ENCODE data around the gene RASSF3.
"Not testable (repeated sequence)": the region's sequence is repeated elsewhere in the genome, so short reads cannot be mapped to it uniquely, and the experiment has no call there.

Gene RASSF3

DNA sequence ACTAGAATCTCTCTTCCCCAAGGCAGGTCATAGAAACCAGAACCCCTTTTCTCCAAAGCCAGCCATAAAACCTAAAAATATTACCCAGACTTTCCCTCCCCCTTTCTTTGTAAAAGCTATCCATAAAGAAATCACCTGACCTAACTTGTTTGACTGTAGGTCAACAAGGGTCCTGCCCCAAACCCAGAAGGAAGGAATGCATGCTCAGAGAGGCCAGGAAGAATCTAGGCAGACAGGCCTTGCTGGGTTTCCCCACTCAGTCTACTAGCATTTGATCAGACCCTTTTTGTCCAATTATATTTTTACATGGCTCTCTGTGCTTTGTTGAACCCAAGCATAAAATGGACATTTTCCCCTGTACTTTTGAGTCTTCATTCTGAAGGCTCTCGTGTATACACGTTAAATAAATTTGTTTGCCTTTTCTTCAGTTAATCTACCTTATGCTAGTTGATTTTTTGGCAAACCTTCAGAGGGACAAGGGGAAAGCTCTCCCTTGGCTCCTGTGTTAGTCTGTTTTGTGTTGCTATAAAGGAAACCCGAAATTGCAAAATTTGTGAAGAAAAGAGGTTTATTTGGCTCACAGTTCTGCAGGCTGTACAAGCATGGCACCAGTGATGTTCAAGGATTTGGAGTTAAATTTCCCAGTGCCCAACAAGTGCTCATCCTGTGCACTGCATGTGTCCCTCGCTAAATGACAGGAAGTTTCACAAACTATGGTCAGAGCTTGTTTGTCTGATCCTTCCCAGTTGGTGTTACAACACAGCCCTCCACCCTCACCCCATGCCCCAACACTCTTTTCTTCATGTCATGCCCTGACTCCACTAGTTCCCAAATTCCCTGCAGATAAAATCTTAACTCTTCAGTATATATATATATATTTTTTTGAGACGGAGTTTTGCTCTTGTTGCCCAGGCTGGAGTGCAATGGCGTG, 14.2 kb upstream of the RASSF3 start:
- in situ Hi-C loops (cut with HindIII; ENCODE audit: low sequenced_read_pairs) = no loop called here

DNA sequence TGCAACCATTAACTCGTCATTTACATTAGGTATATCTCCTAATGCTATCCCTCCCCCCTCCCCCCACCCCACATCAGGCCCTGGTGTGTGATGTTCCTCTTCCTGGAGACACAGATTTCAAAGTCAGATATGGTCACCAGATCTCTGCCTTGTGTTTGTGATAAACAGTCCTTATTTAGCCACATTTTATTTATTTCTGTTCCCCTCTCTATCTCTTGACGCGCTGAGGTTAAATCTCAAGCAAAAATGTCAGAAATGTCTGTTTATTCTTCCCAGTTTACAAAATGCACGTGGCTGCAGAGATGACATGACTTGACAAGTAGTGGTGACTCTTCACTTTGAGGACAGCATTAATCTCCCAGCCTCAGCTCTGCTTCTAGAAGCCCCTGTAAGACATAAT, 11.5 kb upstream of the RASSF3 start:
- in situ Hi-C loops (cut with HindIII; ENCODE audit: low sequenced_read_pairs) = no loop called here

DNA sequence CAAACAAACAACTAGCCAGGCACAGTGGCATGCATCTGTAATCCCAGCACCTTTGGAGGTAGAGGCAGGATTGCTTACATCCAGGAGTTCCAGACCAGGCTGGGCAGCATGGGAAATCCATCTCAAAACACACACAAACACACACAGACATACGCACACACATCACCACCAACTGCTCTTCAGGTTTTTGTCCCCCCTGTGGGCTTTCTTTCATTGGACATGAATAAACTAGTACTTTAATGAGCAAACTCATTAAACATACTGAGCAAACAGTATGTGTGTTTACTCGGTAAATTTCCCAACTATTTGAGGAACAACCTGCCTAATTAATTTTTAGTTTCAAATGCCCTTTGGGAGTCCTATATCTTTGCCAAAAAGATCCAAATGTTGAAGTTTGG, 10.1 kb upstream of the RASSF3 start:
- in situ Hi-C loops (cut with HindIII; ENCODE audit: low sequenced_read_pairs) = no loop called here

DNA sequence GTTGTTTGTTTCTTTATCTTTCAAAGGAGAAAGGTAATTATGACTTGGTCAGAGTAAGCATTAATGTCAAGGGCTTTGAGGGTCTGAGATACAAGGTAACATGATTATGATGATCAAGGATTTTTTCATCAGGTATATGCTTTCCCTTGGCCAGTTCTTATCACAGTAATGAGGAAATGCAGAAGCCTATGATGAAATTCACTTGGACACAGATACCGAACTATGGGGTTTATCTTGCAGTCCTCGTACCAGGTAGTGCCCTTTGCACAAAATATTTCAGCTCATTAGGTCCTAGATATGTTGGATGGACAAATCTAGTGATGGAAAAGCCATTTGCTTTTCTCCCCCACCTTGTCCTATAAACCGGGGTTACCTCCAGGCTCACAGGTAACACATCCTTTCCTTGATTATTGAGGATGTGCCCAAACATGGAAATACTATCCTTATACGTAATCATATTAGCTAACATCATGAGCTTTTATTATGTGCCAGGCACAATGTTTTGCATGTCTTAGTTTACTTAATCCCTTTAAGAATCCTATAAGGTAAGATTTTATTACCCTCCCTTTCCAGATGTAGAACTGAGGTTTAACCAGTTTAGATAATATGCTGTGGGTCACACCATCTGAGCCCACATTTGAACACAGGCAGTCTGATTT, 7.0 kb upstream of the RASSF3 start:
- in situ Hi-C loops (cut with HindIII; ENCODE audit: low sequenced_read_pairs) = no loop called here

DNA sequence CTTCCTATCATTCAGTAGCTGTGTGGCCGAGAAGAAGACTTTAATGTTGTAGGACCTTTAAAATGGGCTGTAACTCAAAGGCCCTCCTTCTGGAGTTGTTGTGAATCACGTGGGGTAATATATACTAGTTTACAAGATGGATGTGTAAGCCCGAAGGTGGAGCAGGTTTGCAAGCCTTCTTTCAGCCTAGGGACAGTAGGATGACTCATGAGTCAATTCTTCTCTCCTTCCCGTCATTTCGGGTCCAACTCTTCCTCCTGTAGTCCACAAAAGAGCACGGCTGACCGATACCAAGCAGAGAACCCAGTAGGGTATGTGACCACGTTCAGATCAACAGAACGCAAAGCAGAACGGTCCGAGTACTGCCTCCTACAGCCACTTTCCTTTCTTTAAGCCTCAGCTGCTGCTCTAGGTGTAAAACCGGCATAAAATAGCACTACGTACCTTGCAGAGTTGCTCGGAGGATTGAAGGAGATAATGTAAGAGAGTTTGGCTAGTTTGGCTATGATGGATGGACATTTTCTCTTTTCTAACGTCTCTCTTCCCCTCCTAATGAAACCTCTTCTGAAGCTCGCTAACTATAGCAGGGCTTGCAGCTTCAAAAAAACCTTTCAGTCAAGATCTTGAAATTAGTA, 1.3 kb upstream of the RASSF3 start:
- in situ Hi-C loops (cut with HindIII; ENCODE audit: low sequenced_read_pairs) = no loop called here

DNA sequence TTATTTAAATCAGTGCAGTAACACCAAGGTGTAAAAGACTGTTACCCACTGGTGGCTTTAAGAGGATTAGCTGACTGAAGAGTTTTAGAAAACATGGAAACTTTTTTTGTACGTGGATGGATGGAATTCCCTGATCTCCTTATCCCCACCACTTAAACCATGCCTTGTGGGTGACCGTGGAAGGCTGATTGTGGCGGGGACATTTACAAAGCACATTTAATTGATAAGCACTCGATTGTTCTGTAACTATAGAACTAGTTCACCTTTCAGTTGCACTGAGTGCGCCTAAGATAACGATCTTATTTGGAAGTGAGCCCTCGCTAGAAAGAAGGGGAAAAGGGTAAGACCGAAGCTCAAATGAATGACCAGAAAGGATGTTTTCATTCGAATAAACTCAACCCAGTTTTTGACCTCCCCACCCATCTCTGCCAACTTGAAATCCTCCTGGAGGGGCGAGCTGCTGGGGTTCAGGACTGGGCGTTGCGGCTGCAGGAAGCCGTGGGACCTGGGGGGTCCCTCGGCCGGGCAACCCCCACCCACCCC, 688 bp upstream of the RASSF3 start:
- in situ Hi-C loops (cut with HindIII; ENCODE audit: low sequenced_read_pairs) = no loop called here

DNA sequence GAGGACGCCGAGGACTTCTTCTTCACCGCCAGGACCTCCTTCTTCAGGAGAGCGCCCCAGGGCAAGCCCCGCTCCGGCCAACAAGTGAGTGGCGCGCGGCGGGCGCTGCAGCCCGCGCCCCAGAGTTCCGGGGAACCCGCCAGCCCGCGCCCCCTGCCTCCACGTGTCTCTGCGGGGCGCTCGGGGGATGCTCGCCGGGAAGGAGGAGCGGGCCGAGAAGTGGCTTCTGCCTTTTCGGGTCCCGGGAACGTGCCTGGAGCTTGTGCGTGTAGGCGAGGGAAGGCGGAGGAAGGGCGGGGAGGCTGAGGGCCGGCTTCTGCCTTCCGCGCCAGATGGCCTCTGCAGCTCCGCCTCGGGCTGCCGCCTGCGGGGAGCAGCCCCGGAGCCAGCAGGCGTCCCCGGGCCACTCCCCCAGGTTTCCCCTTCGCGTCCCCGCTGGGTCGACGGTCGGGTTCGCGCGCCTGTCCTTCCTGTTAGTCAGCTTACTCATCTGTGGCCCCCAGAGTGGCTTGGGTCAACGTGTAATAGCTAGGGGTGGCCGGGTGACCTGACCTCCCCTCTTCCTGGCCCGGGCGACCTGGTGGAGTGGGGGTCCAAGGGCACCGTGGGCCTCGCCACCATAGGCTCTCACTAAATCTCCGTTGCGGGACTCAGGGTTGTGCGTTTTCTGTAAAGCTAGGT, 505 bp downstream of the RASSF3 start:
- in situ Hi-C loops (cut with HindIII; ENCODE audit: low sequenced_read_pairs) = no loop called here

DNA sequence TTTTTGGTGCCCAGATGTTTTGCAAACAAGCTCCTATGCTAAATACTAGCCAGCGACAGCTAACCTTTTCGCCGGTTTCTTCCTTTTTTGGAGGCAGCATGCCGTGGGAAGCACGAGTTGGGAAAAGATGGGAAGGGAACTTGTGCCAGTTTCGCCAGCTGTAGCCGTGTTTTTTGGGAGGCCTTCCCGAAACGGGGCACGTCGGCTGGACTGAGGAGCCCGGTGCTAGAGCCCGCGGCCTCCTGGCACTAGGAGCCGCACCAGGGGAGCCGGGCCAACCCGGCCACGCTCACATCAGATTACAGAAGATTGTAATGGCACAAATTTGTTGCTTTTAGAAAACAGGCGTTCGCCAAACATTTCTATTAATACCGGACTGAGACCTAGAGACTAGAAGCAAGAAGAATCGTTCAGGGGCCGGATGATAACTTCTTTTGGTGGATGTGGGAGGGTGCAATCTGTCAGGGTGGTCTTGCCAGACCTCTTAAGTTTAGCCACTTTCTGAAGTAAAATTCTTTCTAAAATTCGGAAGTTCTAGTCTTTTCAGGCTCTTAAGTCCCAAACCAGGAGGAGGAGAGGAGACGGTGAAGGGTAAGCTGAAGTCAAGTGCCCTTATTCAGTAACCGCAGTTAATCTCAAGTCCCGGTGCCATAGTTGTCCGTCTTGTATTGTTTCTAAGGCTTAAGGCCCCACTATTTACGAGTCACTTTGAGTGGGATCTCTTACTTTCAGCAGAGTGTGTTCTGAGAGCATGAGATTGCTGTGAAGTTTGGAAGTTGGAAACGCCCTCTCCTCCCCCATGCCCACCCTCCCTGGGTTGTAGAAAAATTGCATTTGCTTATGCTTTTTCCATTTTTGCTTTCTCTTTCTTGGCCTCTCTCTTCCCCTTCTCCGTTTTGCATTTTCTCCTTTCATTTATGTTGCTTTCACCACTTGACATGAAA, 1.3 kb downstream of the RASSF3 start:
- in situ Hi-C loops (cut with HindIII; ENCODE audit: low sequenced_read_pairs) = no loop called here

DNA sequence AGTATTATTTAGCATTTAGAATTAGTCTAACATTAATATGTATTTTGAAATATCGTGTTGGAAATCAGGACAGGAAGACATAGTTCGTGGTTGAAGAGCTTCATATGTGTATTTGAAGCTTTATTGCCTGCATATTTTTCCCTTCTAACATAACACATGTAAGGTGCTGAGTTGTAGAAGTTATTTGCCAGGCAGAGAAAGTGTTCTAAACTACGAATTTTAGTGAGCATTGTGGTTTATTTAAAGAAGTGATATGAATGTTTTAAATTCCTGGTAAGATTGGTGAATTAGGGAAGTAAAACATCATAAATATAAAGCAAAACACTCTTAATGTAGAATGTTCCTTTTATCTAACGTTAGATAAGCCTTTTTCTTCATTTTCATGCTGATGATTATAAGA, 2.5 kb downstream of the RASSF3 start:
- in situ Hi-C loops (cut with HindIII; ENCODE audit: low sequenced_read_pairs) = no loop called here

DNA sequence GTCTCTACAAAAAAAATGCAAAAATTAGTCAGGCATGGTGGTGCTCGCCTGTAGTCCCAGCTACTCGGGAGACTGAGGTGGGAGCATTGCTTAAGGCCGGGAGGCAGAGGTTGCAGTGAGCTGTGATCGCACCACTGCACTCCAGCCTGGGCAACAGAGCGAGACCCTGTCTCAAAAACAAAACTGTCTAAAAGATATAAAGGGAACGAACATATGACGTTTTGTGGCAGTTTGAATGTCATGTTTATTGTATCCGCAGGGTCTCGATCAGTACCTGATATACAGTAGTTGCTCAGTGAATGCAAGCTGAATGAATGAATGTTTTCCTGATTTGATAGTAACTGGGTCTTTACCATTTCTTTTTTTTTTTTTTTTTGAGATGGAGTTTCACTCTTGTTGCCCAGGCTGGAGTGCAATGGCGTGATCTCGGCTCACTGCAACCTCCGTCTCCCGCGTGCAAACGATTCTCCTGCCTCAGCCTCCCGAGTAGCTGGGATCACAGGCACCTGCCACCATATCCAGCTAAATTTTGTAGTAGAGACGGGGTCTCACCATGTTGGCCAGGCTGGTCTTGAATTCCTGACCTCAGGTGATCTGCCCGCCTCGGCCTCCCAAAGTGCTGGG, 3.6 kb downstream of the RASSF3 start:
- in situ Hi-C loops (cut with HindIII; ENCODE audit: low sequenced_read_pairs) = not testable (repeated sequence)

DNA sequence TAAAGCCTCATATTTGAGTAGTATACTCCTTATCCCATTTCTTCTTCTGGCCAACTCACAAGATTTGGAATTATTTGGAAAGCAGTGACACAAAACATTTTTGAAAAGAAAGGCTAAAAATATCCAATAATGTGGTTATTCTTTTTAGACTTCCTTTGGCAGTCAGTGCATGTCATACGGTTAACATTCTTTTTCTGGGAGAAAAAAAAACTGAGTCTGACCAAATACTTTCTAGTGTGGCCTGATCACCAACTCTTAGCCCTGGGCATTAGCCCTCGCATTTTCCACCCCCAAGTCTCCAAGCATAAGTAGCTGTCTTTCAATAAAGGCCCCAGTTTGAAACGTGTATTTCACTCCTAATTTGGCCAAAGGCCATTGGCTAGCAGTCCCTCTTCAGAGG, 5.9 kb downstream of the RASSF3 start:
- in situ Hi-C loops (cut with HindIII; ENCODE audit: low sequenced_read_pairs) = no loop called here

DNA sequence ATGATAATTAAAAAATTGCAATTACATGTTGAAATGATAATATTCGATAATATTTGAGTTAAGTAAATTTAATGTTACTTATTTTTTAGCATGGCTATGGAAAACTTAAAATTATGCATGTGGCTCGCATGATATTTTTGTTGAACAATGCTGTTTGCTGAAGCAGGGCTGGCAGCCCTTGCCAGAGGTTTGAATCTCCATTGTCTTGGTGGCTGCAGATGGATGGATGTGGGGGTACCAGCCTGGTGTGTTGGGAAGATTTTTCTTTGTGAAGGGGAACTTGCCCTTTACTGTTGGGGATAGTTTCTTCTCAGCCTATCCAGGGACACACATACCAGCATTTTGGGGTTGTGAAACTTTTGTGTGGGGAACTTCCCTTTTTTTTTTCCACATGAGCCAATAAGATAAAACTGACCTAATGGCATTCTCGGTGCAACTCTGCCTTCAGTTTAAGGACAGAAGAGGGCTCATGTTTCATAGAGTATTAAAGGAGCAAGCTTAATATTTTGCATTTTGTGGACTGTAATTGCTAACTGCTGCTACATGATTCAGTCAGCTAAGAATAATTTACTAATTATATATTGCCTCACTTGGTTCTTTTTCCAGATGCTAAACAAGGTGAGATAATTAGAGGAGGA, 8.8 kb downstream of the RASSF3 start:
- in situ Hi-C loops (cut with HindIII; ENCODE audit: low sequenced_read_pairs) = no loop called here

DNA sequence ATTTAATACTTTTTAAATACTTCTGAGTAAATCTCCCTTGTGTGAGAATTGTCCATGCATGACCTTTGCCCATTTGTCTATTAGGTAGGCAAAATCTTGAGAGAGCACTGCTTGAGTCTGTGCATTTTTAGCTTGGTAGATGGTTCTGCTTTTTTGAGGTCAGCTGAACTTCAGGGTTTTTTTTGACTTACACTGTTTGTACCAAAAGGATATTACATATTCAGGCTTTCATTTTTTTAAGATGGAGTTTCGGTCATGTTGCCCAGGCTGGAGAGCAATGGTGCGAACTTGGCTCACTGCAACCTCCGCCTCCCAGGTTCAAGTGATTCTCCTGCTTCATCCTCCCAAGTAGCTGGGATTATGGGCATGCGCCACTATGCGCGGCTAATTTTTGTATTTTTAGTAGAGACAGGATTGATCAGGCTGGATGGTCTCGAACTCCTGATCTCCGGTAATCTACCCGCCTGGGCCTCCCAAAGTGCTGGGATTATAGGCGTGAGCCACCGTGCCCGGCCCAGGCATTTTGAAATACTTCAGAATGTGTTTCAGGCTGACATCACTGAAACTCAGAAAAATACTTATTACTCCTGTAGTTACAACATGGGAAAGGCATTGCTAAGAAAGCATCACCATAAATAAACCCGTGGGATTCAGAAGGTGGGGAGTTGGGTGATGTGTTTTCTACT, 11.1 kb downstream of the RASSF3 start:
- in situ Hi-C loops (cut with HindIII; ENCODE audit: low sequenced_read_pairs) = no loop called here

DNA sequence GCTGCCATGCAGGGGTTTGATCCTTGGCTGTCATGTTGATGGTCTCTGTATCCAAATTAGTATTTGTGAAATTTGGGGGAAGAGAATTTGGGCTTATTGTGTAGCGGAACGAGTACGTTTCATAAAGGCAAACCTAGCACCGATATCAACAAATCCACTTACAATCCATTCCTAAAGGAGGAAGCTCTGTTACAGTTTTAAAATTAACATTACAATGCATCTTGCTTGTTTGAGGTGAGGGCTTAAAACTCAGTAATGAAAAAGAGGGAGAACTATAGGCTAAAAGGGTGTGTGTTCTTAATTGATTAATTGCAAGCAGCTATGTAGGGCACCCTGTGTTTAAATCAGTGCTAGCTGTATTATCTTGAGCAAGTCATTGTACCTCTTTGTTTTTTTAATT, 13.7 kb downstream of the RASSF3 start:
- in situ Hi-C loops (cut with HindIII; ENCODE audit: low sequenced_read_pairs) = no loop called here

DNA sequence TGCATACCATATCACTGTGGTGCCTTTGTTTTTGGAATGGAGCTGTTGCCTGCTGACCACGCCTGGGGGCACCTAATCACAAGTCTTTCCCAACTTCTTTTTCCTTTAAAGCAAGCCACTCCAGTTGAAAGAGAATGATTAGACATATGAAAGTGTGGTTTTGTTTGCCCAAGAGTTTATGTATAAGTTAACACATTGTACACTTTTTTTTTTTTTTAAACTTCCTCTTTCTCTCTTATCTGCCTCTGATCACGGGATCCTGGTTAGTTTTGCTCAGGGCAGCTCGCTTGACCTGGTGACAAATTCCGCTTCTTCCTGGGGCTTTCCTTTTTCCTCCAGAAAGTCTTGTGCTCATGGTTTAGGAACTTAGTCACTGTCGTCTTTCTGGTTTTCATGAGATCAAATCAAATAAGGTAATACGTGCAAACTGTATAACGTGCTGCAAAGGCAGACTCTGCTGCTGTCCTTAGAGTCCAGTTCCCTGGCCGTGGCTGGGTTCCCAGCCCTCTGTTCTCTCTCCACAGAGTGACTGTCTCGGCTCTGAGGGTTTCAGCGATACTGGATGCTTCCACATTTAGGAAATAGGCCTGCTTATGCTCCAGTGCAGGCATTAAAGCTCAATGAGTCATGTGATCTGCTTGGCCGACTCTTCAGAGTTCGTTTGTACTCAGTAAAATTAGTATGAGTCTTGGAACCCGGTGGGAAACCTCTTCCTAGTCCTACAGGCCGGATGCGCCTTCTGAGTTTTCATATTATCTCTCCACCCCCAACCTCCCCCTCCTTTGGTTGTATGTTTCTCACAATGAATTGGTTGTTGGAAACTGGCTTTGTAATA, 15.2 kb downstream of the RASSF3 start:
- in situ Hi-C loops (cut with HindIII; ENCODE audit: low sequenced_read_pairs) = no loop called here

DNA sequence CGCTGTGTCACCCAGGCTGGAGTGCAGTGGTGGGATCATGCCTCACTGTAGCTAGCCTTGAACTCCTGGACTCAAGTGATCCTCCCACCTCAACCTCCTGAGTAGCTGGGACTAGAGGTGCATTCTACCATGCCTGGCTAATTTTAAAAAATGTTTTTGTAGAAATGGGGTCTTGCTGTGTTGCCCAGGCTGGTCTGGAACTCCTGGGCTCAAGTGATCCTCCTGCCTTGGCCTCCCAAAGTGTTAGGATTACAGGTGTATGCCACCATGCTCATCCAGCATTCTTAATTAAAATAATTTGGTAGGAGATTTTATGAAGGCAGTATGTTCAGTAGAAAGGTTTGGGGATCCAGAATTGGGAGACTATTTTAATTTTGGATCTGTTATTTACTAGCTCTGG, 16.3 kb downstream of the RASSF3 start:
- in situ Hi-C loops (cut with HindIII; ENCODE audit: low sequenced_read_pairs) = not testable (repeated sequence)

DNA sequence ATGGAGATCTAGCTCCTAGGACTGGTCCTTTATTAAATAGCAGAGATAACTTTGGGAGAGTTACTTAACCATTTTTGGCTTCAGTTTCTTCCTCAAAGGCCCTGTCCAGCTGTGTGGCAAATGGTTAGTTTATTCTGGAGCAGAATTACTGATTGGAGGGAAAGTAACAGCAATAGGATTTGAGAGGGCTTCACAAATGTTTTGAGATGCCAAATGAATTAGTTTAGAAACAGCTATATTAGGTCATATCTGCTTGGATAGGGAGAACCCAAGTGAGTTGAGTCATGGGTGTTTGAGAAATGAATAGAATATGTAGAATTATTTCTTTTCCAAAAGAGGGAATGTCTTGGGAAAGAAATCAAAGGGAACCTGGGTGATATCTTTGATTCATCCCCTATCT, 17.5 kb downstream of the RASSF3 start:
- in situ Hi-C loops (cut with HindIII; ENCODE audit: low sequenced_read_pairs) = no loop called here

DNA sequence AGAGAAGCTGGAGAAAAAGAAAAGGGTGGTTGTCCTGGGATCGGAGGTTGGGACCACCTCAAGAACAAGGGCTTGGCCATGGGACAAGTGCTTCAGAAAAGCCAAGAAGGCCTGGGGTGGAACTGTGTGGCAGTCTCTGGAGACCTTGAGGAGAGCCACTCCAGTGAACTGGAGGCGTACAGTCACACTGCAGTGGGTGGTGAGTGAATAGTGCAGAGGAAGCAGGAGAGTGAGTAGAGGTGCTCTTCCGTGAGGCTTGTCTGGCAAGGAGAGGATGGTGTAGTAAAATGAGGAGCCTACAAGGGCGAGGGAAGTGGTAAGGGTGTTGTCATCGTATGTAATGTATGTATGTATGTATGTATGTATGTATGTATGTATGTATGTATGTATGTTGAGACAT, 20.9 kb downstream of the RASSF3 start:
- in situ Hi-C loops (cut with HindIII; ENCODE audit: low sequenced_read_pairs) = no loop called here
